ENCODE data around the gene SLC17A9.

The SLC17A9 gene

DNA sequence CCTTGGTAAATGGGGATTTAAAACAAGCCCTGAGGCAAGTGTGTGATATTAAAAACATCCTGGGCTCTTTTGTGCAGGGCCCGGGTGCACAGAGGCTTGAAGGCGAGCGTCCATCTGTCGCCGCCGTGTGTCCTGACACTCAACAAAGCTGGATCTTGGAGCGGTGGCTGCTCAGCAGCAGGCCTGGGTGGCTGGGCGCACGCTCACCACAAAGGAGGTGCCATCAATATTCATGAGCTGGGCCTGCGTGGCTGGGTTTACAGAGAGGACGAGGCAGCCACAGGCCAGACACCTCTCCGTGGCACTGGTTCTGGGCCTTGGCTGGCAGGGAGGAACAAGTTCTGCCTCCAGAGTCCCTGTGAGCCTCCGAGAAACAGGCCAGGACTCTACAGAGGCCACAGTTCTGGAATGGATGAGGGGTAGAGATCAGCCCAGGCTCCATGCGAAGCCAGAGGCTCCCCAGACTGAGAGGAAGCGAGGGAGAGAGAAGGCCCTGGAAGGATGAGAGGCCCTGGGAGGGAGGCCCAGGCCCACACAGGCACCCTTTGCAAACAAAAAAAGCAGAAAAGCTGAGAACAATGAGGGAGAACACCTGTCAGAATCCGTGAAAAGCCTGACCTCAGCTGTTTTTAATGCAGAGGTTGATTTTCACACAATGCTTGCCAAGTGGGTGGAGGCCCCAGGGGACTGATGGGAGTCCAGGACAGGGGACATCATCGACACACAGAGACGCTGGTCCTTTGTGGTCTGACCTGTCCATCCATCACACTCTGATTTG, 32.3 kb downstream of the SLC17A9 start:
- DNase-seq = no peak

DNA sequence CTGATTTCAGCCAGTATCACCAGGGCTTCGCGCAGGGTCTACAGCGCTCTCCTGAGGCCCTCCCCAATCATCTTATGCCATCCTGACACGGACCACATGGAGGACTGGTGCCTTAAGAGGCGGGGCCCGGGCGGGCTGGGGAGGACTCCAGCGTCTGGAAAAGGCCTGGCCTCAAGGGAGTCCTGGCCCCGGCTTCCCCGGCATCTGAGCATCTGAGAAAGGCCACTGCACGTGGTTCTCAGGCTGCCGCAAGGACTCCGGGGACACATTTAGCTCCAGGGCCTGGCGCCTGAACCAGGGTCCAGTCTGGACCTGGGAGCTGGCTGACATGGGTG, 32.9 kb downstream of the SLC17A9 start:
- DNase-seq = no peak

- no peak for DNase-seq
Observed at GRCh38 chr20:62986257-62986800, 33.8 kb downstream of the SLC17A9 start.

DNA sequence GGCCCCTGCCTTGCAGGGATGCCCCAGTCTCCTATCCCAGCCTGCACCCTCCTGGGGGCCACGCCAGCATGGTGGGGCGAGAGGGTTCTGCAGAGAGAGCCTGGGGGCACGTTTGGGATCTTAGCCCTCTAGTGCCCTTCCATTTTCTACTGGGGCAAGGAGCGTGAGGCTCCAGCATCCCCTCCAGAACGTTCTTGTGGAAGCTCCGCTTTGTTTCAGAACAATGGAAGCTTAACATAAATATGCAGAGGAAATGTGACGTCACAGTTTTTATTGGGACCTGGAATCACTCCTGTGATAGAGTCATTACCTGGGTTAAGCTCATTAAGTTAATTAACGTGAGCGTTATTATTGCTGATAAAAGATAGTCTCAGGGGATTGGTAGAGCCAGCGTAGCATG, 34.6 kb downstream of the SLC17A9 start:
- no peak for DNase-seq

DNA sequence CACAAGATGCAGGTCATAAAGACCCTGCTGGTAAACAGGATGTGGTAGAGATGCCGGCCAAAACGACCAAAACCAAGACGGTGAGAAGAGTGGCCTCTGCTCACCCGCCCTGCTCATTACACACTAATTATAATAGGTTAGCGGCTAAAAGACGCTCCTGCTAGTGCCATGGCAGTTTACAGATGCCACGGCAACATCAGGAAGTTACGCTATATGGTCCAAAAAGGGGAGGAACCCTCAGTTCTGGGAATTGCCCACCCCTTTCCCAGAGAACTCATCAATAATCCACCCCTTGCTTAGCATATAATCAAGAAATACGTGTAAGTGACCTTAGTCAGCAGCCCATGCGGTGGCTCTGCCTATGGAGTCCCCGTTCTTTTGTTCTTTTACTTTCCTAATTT, 36.7 kb downstream of the SLC17A9 start:
- DNase-seq = no peak

DNA sequence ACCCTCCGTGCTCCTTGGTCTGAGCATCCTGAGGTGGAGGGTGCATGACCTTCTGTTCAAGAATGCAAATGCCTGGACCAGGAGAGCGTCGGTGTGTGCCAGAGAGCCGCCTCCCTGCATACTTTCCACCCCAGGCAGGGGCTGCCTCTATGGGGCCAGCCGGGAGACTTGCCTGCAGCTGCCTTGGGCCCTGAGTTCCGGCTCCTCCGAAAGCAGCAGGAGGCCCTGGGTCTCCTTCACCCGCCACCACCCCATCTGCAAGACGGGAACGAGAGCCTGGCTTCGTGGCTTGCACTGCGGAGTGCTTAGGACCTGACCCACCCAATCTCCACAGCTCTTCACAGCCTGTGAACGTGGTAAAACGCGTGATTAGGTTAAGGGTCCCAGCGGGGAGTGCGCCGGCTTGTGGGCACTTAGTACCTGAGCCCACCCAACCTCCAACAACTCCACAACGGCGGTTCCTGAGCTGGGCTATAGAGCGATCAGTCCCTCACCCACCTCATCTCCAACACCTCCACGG, 37.9 kb downstream of the SLC17A9 start:
- DNase-seq = no peak

DNA sequence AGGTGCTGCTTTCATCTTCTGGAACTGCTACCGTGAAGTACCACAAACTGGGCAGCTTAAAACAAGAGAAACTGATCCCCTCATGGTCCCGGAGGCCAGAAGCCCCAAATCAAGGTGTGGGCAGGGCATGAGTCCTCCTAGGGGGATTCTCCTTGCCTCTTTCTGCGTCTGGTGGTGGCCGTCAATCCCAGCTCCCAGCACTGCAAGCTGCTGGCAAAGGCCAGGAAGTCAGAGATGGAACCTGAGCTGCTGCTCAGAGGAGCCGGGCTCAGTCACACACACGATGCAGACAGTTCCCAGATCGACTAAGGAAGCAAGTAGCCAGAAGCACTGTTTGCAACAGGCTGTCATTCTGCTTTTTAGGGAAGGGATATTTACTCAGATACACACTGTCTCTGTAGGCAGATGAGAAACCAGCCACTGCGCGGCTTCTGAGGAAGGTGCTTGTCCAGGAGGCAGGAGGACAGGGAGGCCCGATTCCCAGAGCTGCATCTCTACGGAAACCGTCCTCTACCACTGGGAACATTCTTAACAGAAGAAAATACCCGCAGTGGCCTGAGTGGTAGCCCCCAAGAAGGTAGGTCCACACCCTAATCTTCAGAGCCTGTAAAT, 38.8 kb downstream of the SLC17A9 start:
- DNase-seq = no peak

DNA sequence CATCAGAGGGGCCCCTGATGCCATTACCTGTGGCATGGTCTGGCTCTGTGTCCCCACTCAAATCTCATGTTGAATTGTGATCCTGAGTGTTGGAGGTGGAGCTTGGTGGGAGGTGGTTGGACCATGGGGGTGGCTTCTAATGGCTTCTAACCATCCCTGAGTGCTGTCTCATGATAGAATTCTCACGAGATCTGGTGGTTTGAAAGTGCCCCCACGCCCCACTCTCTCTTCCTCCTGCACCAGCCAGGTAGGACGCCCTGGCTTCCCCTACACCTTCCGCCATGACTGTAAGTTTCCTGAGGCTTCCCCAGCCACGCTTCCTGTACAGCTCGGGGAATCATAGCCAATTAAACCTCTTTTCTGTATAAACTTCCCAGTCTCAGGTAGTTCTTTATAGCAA, 39.4 kb downstream of the SLC17A9 start:
- DNase-seq = no peak

DNA sequence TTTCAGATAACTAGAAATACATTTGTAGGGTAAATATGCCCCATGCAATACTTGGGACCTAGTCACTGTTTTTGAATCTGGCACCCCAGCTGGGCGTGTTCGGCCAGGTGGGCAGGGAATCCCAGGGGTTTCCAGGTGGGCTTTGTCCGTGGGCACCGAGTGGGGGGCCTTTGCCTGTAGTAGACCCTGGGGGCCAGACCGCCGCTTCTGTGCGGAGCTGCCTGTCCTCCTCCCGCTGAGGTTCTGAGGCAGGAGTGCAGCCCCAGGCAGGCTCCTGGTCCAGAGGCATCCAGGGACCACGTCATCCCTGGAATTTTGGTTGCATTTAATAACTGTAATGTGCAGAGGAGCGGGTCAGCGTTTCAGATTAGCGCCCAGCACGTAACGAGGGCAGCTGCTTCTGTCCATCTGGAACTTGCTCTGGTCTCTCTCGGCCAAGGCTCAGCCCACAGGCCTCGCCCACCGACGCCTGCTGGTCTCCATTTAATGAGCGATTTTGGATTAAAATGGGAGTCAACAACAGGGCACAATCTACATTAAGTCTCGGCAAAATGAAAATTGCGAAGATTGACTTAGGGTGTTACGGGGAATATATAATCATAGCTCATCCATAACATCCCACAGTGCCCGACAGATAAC, 41.5 kb downstream of the SLC17A9 start:
- DNase-seq = no peak

GRCh38 chr20:62994869-62995281, 42.4 kb downstream of the SLC17A9 start:
- DNase-seq = no peak

GRCh38 chr20:62995481-62995880, 43.0 kb downstream of the SLC17A9 start:
- no peak for DNase-seq

DNA sequence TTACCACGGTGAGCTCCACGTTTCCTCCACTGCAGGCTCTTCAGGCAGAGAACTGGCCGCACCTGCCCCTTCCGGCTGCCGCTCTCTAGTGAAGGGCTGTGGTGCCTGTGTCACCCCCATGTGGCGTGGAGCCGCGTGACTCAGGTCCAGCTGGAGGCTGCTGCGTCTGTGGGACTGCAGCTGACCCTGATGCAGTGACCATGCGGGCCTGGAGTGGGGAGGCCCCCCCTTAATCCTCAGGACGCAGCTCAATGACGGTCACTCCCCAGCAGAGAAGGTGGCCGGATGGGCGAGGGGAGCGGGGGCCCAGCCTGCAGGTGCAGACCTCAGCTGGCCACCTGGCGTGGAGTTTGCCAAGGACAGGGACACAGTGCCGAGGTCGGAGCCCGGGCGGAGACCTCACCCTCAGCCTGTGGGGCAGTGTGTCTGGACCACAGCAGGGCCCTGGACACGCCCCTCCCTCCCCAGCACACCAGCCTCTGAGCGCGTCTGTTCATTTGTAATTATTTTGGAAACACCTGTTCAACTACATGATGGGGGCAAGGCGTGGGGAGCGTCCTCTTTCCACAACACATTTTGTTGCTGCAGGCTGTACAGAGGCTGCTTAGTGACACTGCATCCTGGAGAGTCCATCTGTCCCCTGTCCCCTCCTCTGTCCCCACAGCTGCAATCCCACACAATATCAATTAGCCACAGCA, 43.5 kb downstream of the SLC17A9 start:
- DNase-seq = no peak

DNA sequence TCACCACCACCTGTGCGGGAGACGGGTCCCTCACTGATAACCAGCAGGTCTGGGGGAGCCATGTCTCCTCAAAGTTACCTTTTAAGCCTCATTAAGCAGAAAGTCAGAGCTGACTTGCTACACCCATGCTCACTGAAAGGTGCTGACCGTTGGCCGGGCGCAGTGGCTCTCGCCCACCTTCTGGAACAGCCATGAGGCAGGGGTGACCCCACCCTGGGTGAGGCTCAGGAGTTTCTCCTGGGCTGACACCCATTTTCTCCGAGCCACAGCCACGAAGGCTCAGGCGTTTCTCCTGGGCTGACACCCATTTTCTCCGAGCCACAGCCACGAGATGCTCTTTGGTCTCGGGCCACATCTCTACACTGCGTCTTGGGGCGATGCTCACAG, 44.1 kb downstream of the SLC17A9 start:
- no peak for DNase-seq

DNA sequence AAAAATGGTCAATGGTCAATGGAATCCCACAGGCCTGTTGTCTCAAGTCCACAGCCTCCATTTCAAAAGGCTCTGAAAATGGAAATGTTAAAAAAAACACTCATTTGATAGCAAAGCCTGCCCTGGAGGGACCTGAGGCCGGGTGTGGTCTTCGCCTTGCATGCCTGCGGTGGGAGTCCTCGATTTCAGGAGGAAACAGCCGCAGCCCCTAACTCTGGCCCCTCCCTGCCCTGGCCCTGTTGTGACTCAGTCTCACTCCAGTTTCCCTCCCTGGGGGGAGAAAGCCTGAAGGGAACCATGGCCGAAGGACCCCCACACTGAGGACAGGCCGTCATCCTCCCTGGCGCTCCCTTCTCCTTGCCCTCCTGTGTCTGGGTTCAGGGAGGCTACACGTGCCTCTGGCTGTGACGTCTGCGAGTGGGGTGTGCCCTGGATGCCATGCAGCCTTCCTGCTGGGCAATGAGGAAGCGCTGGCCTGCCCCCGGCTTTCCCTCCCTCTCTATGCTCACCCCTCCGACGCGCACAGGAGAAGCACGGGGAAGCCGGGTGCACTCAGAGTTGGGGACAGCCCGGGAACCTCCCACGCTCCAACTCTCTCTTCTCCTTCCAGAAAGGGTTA, 45.0 kb downstream of the SLC17A9 start:
- no peak for DNase-seq

GRCh38 chr20:62998449-62998848, 45.9 kb downstream of the SLC17A9 start:
- DNase-seq = no peak

GRCh38 chr20:62999580-62999979, 47.1 kb downstream of the SLC17A9 start:
- no peak for DNase-seq

- DNase-seq = no peak
Observed at GRCh38 chr20:63000036-63000435, 47.5 kb downstream of the SLC17A9 start.

DNA sequence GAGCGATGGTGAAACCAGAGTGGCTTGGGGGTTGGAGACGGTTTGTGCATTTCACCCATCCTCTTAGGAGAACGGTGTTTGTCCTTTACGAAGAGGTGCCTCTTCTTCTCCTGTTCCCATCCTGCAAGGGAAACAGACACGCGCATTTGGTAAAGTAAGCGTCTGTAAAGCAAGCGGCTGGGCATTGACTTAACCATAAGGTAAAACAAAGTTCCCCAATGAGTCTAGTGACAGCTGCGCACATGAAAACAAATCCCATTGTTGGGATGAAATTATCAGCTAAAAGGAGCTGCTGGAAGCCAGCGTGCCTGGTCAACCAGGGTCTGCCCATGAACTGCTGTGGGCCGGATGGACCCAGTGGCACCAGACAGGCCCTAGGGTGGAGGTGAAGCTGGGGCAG, 48.4 kb downstream of the SLC17A9 start:
- no peak for DNase-seq

- no peak for DNase-seq
Observed at GRCh38 chr20:63002511-63002910, 50.0 kb downstream of the SLC17A9 start.

- DNase-seq = no peak
Observed at GRCh38 chr20:63003546-63003945, 51.0 kb downstream of the SLC17A9 start.

DNA sequence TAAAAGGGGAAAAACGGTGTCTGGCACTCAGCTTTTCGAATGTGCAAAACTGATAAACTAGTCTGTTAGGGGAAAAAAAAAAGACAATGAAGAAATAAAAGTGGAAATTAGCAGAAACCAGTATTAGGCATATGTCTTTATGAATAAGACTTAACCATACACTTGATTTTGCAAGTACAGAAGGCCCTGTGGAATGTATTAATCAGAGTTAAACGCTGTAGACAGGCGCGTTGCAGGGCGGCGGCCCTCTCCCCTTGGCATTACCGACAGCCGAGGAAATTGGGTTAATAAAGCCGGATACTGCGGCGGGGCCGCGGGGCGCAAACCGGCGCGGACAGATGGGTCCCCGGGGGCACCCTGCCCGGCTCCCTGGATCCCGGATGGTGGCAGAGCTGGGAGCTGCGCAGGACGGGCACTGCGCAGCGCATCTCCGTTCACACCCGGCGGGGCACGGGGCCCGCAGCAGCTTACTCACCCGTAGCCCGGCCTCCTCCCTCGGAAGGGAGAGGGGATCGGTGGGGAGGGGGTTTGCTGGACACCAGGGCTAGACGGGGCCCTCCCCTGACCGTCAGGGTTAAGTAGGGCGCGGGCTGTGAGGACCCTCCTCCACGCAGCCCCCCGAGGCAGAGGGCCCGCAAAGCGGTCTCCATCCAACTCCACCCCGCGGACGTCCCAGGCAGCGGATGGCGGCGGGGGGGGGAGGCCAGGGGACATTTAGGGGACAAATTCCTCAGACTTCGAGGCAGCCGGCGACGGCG, 52.3 kb downstream of the SLC17A9 start:
- DNase-seq = no peak

GRCh38 chr20:63005365-63005861, 52.9 kb downstream of the SLC17A9 start:
- DNase-seq = no peak

Measured in T1000 (cell line).